HG02970 (cell line): Measurements from ENCODE around the gene SPATA18.
"Not testable (repeated sequence)": the region's sequence is repeated elsewhere in the genome, so short reads cannot be mapped to it uniquely, and the experiment has no call there.

Experiments used
- ATAC-seq: cut with Tn5 transposase; IDR thresholded peaks from one replicate; pipeline ENCODE4 v1.9.1; 2021; ENCODE audit warnings: mild to moderate bottlenecking, moderate library complexity, moderate number of reproducible peaks; ENCODE audit not compliant: unreplicated experiment, low FRiP score

SPATA18 gene

DNA sequence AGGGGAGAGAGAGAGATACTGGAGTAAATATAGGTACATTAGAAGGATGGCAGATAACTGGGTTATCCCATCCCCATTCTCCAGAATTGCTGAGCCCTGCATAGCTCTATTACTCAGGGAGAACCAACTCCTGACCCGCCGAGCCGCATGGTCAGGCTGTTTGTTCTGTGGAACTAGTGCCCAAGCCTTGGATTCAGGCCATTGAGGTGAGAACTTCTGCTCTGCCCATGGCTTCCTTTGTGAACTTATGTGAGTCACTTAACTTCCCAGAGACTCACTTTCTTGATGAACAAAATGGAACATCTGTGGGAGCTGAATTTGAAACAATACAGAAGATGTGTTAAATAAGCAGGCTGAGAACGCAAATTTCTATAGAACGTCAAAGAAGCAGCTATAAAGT lies 54.2 kb downstream of the SPATA18 start:
- ATAC-seq, result no peak

GRCh38 chr4:52106191-52106590 lies 55.1 kb downstream of the SPATA18 start:
- ATAC-seq, result no peak

DNA sequence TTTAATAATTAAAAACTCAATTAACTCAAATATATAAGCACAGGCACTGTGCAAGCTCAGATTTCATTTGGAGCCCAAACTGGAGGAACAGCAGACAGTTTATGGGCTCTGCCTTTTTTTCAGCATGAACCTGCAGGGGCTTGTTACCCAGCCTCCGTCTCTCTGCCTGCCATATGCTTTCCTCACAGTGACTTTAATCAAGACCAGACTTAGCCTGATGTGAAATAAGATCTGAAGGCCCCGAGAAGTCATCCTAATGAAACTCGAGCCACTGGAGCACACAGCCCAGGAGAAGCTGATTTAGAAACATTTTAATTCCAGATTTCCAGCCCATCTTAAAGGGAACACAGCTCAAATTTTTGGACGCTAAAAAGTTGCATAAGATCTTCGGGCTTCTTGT lies 55.6 kb downstream of the SPATA18 start:
- no peak for ATAC-seq

GRCh38 chr4:52107336-52107735 lies 56.2 kb downstream of the SPATA18 start:
- no peak for ATAC-seq

DNA sequence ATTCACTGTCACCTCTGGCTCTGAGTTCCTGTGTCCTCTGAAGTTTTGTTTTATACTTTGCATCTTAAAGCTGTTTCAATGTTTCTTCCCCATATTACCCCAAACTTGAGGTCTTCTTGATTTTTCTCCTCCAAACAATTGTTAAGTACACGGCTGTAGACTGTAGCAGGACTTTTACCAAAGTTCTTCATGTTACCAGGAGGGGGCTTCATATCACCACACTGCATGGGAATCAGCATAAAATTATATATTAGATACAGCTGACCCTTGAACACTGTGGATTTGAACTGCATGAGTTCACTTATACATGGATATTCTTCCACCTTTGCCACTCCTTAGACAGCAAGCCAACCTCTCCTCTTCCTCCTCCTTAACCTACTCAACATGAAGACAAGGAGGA lies 56.6 kb downstream of the SPATA18 start:
- no peak for ATAC-seq

- no peak for ATAC-seq
These were observed 59.1 kb downstream of the SPATA18 start for GRCh38 chr4:52110171-52110570.

- ATAC-seq, result no peak
These were observed 60.9 kb downstream of the SPATA18 start for GRCh38 chr4:52111995-52112394.

- no peak for ATAC-seq
These were observed 61.3 kb downstream of the SPATA18 start for GRCh38 chr4:52112411-52112810.

GRCh38 chr4:52116641-52117040 lies 65.5 kb downstream of the SPATA18 start:
- ATAC-seq, result no peak

- no peak for ATAC-seq
These were observed 75.1 kb downstream of the SPATA18 start for GRCh38 chr4:52126226-52126625.

GRCh38 chr4:52126966-52127365 lies 75.9 kb downstream of the SPATA18 start:
- ATAC-seq, result no peak

GRCh38 chr4:52135171-52135570 lies 84.1 kb downstream of the SPATA18 start:
- no peak for ATAC-seq

DNA sequence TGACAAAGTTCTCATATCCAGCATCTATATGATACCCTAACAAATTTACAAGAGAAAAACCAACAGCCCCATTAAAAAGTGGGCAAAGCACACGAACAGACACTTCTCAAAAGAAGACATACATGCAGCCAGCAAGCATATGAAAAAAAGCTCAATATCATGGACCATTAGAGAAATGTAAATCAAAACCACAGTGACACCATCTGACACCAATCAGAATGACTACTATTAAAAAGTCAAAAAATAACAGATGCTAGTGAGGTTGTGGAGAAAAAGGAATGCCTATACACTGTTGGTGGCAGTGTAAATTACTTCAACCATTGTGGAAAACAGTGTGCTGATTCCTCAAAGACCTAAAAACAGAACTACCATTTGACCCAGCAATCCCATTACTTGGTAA lies 86.0 kb downstream of the SPATA18 start:
- not testable (repeated sequence) for ATAC-seq

DNA sequence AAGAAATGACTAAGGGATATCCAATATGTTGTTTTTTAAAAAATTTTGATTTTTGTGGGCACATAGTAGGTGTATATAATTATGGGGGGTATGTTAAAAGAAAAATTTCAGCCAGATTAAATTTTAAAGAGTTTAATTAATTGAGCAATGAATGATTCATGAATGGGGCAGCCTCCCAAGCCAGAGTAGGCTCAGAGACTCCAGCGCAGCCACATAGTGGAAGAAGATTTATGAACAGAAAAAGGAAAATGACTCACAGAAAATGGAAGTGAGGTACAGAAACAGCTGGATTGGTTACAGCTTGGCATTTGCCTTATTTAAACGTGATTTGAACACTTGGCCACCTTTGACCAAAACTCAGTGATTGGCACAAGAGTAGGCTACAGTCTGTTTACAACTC lies 91.7 kb downstream of the SPATA18 start:
- ATAC-seq, result no peak

DNA sequence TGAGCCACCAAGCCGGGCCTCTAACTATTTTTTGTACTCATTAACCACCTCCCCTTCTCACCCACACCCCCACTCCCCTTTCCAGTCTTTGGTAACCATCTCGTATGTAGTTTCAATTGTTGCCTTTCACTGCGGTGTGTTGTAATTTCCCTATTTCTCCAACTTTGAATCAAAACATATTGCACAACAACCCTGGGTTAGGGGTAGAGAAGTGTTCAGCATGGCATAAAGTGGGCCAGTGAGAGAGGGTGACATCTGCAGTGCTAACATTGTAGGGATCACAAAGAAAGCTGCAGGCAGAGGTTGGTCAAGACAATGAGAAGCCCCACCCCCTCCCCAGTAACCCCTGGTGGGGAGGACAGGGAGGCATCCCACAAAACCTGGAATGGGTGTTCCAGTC lies 92.7 kb downstream of the SPATA18 start:
- ATAC-seq, result no peak

DNA sequence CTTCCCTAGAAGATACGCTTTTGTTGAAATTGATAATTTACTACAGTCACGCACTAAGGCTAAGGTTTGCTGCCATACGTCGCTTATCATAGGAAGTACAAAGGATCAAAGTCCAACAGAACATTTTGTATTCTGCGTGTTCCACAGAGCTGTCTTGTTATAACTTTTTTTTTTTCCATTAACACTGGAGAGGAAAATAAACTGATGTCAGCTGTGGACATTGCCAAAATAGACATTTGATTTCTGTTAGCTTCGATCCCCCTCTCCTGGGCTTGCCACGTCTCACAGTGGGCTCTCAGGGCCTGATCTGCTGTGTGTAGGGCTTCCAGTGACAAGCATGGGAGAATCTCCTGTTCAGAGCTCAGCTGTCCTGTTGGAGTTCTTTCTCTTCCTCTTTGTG lies 93.3 kb downstream of the SPATA18 start:
- no peak for ATAC-seq
